GM12891 (cell line): ENCODE measurements around the gene C1orf198.

Source experiments
- PAX5 ChIP-seq: IDR thresholded peaks from 2 replicates; pipeline ENCODE4 v1.6.1; 2011; ENCODE audit warnings: low read length, moderate library complexity, mild to moderate bottlenecking; ENCODE audit not compliant: insufficient read depth, severe bottlenecking
- POLR2A ChIP-seq: IDR thresholded peaks from 2 replicates; pipeline ENCODE4 v1.6.1; 2011; ENCODE audit warnings: low read depth, low read length, control low read depth
- POLR2AphosphoS5 ChIP-seq: IDR thresholded peaks from 2 replicates; pipeline ENCODE4 v1.6.1; 2011; ENCODE audit warnings: low read depth, low read length, control low read depth
- POU2F2 ChIP-seq: IDR thresholded peaks from 2 replicates; pipeline ENCODE4 v1.6.1; 2011; ENCODE audit warnings: low read depth, mild to moderate bottlenecking, control low read depth, low read length, moderate library complexity
- SPI1 ChIP-seq: IDR thresholded peaks from 2 replicates; pipeline ENCODE4 v1.6.1; 2011; ENCODE audit warnings: low read depth, low read length, control low read depth
- TAF1 ChIP-seq: IDR thresholded peaks from 2 replicates; pipeline ENCODE4 v1.6.1; 2011; ENCODE audit warnings: low read depth, low read length, control low read depth

DNA sequence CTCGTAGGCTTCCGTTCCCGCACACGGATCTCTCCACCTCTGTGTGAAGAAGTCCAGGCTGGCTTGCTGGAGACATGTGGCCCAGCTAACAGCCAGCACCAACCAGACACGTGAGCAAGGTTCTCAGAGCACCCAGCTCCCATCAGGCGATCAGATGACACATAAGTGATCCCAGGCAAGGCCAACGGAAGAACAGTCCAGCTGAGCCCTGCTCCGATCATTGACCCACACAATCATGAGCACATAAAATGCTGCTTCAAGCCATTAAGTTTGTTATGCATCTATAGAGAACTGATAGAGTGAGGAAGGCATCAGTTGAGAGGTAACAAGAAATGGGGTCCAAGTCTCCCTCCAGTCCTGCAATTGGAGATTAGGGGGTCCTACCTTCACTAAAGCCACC is 15.4 kb downstream of the C1orf198 start:
- TF ChIP-seq POLR2AphosphoS5 (no peak), POLR2A (no peak), PAX5 (no peak), SPI1 (no peak), TAF1 (no peak), POU2F2 (no peak)
